Liver (tissue), 3 donors: ENCODE data around the gene B3GAT2.

Source experiments
- ATF3 ChIP-seq: IDR thresholded peaks from 2 replicates; pipeline ENCODE4 v1.6.1; 2016; ENCODE audit warnings: antibody characterized with exemption
- CTCF ChIP-seq: fragments of 150-350 bp; IDR thresholded peaks from 2 replicates; pipeline ENCODE4 v1.5.1; 2017; ENCODE audit warnings: improper control_type of control experiment, low read depth, low read length; ENCODE audit not compliant: missing input control
- EGR1 ChIP-seq, 2 donors: IDR thresholded peaks; 2 replicates each; pipeline ENCODE4 v1.6.1; 2016 to 2018; ENCODE audit warnings: antibody characterized with exemption in 2 of 2, low read depth in 2 of 2
- FOXA1 ChIP-seq: IDR thresholded peaks from 2 replicates; pipeline ENCODE4 v1.6.1; 2016; ENCODE audit warnings: antibody characterized with exemption
- FOXA2 ChIP-seq: IDR thresholded peaks from 2 replicates; pipeline ENCODE4 v1.6.1; 2016; ENCODE audit warnings: antibody characterized with exemption
- GABPA ChIP-seq, 2 donors: IDR thresholded peaks in 1 of 2; conservative IDR thresholded peaks in 1 of 2; 2 replicates each; pipeline ENCODE4 v1.6.1; 2016; ENCODE audit warnings: antibody characterized with exemption in 2 of 2, mild to moderate bottlenecking in 1 of 2, moderate library complexity in 1 of 2
- HNF4A ChIP-seq, 2 donors: conservative IDR thresholded peaks; 2 replicates each; pipeline ENCODE4 v1.6.1; 2016; ENCODE audit warnings: antibody characterized with exemption in 2 of 2, mild to moderate bottlenecking in 2 of 2
- JUND ChIP-seq, 2 donors: IDR thresholded peaks; 2 replicates each; pipeline ENCODE4 v1.6.1; 2016; ENCODE audit warnings: antibody characterized with exemption in 2 of 2
- MAX ChIP-seq: IDR thresholded peaks from 2 replicates; pipeline ENCODE4 v1.6.1; 2016; ENCODE audit warnings: antibody characterized with exemption
- RAD21 ChIP-seq, 2 donors: IDR thresholded peaks; 2 replicates each; pipeline ENCODE4 v1.6.1; 2016; ENCODE audit warnings: antibody characterized with exemption in 2 of 2, mild to moderate bottlenecking in 2 of 2
- REST ChIP-seq: IDR thresholded peaks from 2 replicates; pipeline ENCODE4 v1.6.1; 2016; ENCODE audit warnings: antibody characterized with exemption, mild to moderate bottlenecking
- SP1 ChIP-seq: IDR thresholded peaks from 2 replicates; pipeline ENCODE4 v1.6.1; 2018; ENCODE audit warnings: antibody characterized with exemption, mild to moderate bottlenecking
- YY1 ChIP-seq: IDR thresholded peaks from 2 replicates; pipeline ENCODE4 v1.6.1; 2016; ENCODE audit warnings: antibody characterized with exemption, mild to moderate bottlenecking
- ZBTB33 ChIP-seq: IDR thresholded peaks from 2 replicates; pipeline ENCODE4 v1.6.1; 2016; ENCODE audit warnings: antibody characterized with exemption
- donor health status: healthy.
- donor health status: healthy.

GRCh38 chr6:70811788-70812187, 145.1 kb downstream of the B3GAT2 start:
- TF ChIP-seq CTCF (no peak), ATF3 (no peak), YY1 (no peak), EGR1 (IDR thresholded peaks at IDR 0.05; ENCODE audit: low read depth in 2 of 2) (no peak), MAX (no peak), RAD21 (IDR thresholded peaks at IDR 0.05) (no peak), SP1 (no peak), REST (no peak), FOXA1 (no peak), GABPA (IDR thresholded peaks at IDR 0.05 in 1 of 2, conservative IDR thresholded peaks at IDR 0.05 in 1 of 2) (no peak), HNF4A (conservative IDR thresholded peaks at IDR 0.05) (no peak), JUND (IDR thresholded peaks at IDR 0.05) (no peak), FOXA2 (no peak), ZBTB33 (no peak)
